Esophagus squamous epithelium (tissue), 4 donors: Measurements from ENCODE around the gene PEX11G.
"Not testable (repeated sequence)": the region's sequence is repeated elsewhere in the genome, so short reads cannot be mapped to it uniquely, and the experiment has no call there.

ENCODE experiments used
- CTCF ChIP-seq, 6 experiments: fragments of 450-650 bp in 4 of 6; fragments of 200-600 bp in 2 of 6; sonication (generic) in 2 of 6; IDR thresholded peaks; one replicate each; pipeline ENCODE4 v1.5.1; 2016 to 2019; ENCODE audit warnings: antibody characterized with exemption in 6 of 6, mild to moderate bottlenecking in 4 of 6, moderate library complexity in 4 of 6
- POLR2A ChIP-seq, 4 donors: fragments of 450-650 bp; IDR thresholded peaks; one replicate each; pipeline ENCODE4 v1.6.1; 2017; ENCODE audit warnings: antibody characterized with exemption in 4 of 4, mild to moderate bottlenecking in 4 of 4, moderate library complexity in 3 of 4

DNA sequence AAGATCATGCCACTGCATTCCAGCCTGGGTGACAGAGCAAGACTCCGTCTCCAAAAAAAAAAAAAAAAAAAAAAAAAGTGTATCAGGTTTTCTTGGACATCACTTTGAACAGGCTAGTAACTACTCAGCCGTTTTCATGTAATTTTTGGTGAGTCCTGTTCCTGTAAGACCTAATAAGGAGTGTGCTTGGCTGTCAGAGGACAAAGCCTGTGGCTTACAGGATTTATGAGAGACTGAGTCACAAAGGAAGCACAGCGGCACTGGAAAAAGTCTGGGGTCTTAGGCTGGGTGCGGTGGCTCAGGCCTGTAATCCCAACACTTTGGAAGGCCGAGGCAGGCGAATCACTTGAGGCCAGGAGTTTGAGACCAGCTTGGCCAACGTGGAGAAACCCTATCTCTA lies 55.4 kb downstream of the PEX11G start:
- not testable (repeated sequence) for TF ChIP-seq CTCF, POLR2A (IDR thresholded peaks at IDR 0.05)
